Activated CD4-positive, alpha-beta T cell treated with anti-CD3 and anti-CD28 coated beads, Interleukin-2, amount 10 ng/mL, durations not matched to agents 7 days and 5 days (primary cell): ENCODE results near the gene TTPAL. TPM values are rescaled to one million over a fixed set of nuclear protein-coding genes. Genes with fewer than 3 reads are reported as not detected.

Experiments used
- CTCF ChIA-PET: fragments of 350-600 bp; sonication (Branson Sonifier 250); formaldehyde crosslinking; loops from one replicate; lab custom pipeline; 2021; ENCODE audit warnings: antibody characterized with exemption; lab: Charles Lee
- POLR2A ChIA-PET: fragments of 350-600 bp; sonication (Branson Sonifier 250); formaldehyde crosslinking; loops from one replicate; lab custom pipeline; 2021; ENCODE audit warnings: antibody characterized with exemption; lab: Charles Lee
- DNase-seq: peaks from one replicate; pipeline ENCODE4 v3.0.0-alpha.2; 2020
- H3K27ac Mint-ChIP-seq: one replicate; pipeline ENCODE4 v1.8.0; 2021; ENCODE audit warnings: mild to moderate bottlenecking, moderate library complexity, mixed read lengths
- H3K27me3 Mint-ChIP-seq: one replicate; pipeline ENCODE4 v1.8.0; 2021; ENCODE audit warnings: mixed read lengths
- H3K36me3 Mint-ChIP-seq: one replicate; pipeline ENCODE4 v1.8.0; 2021; ENCODE audit warnings: low read depth, mixed read lengths
- H3K4me1 Mint-ChIP-seq: one replicate; pipeline ENCODE4 v1.8.0; 2021; ENCODE audit warnings: mixed read lengths
- H3K4me3 Mint-ChIP-seq: one replicate; pipeline ENCODE4 v1.8.0; 2021; ENCODE audit warnings: mild to moderate bottlenecking, moderate library complexity, mixed read lengths
- H3K9me3 Mint-ChIP-seq: one replicate; pipeline ENCODE4 v1.8.0; 2021; ENCODE audit warnings: mixed read lengths
- total RNA-seq, 2 experiments: library from RNA; stranded (reverse); gene quantifications; one replicate each; pipeline ENCODE4 v1.2.3, GENCODE V29; 2021

The TTPAL gene
- total RNA-seq, 2 experiments from 2014 or later = 17.1 to 19.5 TPM

- CTCF ChIA-PET = no interaction called here
- DNase-seq = no peak
- H3K4me3 Mint-ChIP-seq = no peak overlapping the region
- peaks cover 76% of the 10 kb centered on the region for H3K36me3 Mint-ChIP-seq
- no peaks in the 10 kb centered on the region for H3K9me3 Mint-ChIP-seq
- H3K27me3 Mint-ChIP-seq = no peaks in the 10 kb centered on the region
- no peak overlapping the region for H3K27ac Mint-ChIP-seq
- peaks cover 15% of the 10 kb centered on the region for H3K4me1 Mint-ChIP-seq
- POLR2A ChIA-PET = no interaction called here
Observed at GRCh38 chr20:44496976-44497375, 21.3 kb downstream of the TTPAL start.

DNA sequence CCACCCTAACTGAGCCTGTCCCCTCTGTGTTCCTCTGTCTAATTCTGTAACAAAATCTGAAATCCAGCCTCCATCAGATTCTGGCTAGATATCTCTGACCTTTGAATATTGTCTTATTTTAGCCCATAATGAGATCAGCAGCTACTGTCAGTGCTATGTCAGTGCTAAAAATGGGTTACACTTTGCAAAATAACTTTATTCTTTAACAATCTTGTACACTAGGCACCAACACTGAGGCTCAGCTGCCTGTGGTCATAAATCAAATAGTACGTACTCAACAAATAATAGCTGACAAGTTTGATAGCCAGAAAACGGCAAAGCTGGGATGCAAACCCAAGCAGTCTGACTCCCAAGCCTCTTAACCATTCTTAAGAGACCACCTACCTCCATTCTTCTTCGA, 22.1 kb downstream of the TTPAL start:
- CTCF ChIA-PET = no interaction called here
- no peak overlapping the region for H3K27ac Mint-ChIP-seq
- POLR2A ChIA-PET = no interaction called here
- H3K9me3 Mint-ChIP-seq = no peaks in the 10 kb centered on the region
- DNase-seq = no peak
- no peak overlapping the region for H3K4me3 Mint-ChIP-seq
- H3K36me3 Mint-ChIP-seq = peaks cover 76% of the 10 kb centered on the region
- peaks cover 10% of the 10 kb centered on the region for H3K4me1 Mint-ChIP-seq
- no peaks in the 10 kb centered on the region for H3K27me3 Mint-ChIP-seq

GRCh38 chr20:44500221-44500620, 24.5 kb downstream of the TTPAL start:
- Mint-ChIP-seq H3K4me3 (no peak overlapping the region), H3K27ac (no peak overlapping the region), H3K4me1 (peaks cover 10% of the 10 kb centered on the region), H3K36me3 (peaks cover 73% of the 10 kb centered on the region), H3K9me3 (no peaks in the 10 kb centered on the region), H3K27me3 (no peaks in the 10 kb centered on the region)
- POLR2A ChIA-PET = no interaction called here
- DNase-seq = no peak
- CTCF ChIA-PET = interaction anchor here (0.6 to 1.2 kb wide), 2 partner anchors 16 to 473 kb away, joined by 3 read pairs; no protein-coding TSS in a partner anchor

DNA sequence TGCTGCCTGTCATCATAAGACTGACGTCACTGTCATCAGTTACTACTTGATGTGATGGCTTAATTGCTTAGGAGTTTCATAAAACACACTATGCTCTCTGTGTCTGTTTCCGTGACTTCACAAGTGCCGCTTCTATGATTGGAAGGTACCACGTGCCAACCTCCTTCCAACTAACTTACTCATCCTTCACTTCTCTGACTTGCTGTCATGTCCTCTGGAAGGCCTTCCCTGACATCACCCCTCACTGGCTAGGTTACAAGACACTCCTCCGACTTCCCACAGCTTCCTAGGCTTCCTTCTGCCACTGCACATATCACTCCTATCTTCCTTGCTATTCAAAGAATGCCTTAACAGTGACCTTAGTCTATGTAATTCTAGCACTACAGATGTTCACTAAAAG, 25.8 kb downstream of the TTPAL start:
- POLR2A ChIA-PET = no interaction called here
- no peak overlapping the region for H3K4me3 Mint-ChIP-seq
- CTCF ChIA-PET = interaction anchor here (0.9 kb wide), 1 partner anchor 19 kb away, joined by 4 read pairs; no protein-coding TSS in a partner anchor
- H3K27me3 Mint-ChIP-seq = no peaks in the 10 kb centered on the region
- DNase-seq = no peak
- H3K9me3 Mint-ChIP-seq = no peaks in the 10 kb centered on the region
- H3K4me1 Mint-ChIP-seq = peaks cover 3% of the 10 kb centered on the region
- H3K27ac Mint-ChIP-seq = no peak overlapping the region
- H3K36me3 Mint-ChIP-seq = peaks cover 61% of the 10 kb centered on the region

DNA sequence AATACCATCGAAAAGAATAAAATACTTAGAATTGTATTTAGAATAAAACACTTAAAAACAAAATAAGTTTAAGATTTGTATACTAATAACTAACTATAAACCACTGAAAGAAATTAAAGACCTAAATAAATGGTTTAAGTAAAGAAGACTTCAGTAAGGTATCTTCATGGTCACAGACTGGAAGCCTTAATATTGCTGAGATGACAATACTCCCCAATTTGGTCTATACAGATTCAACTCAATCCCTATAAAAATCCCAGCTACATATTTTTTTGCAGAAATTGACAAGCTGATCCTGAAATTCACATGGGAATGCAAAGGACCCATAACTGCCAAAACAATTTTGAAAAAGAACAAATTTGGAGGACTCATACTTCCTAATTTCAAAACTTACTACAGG, 27.3 kb downstream of the TTPAL start:
- no peaks in the 10 kb centered on the region for H3K9me3 Mint-ChIP-seq
- peaks cover 2% of the 10 kb centered on the region for H3K4me1 Mint-ChIP-seq
- CTCF ChIA-PET = interaction anchor here (1.5 to 2.0 kb wide), 2 partner anchors 17 to 19 kb away, joined by 4 to 5 read pairs; partner anchors contain the start of gene SERINC3
- no peak overlapping the region for H3K27ac Mint-ChIP-seq
- peaks cover 59% of the 10 kb centered on the region for H3K36me3 Mint-ChIP-seq
- DNase-seq = no peak
- POLR2A ChIA-PET = no interaction called here
- no peaks in the 10 kb centered on the region for H3K27me3 Mint-ChIP-seq
- no peak overlapping the region for H3K4me3 Mint-ChIP-seq

GRCh38 chr20:44504402-44505307, 29.0 kb downstream of the TTPAL start:
- Mint-ChIP-seq H3K27me3 (no peaks in the 10 kb centered on the region), H3K9me3 (no peaks in the 10 kb centered on the region), H3K36me3 (peaks cover 55% of the 10 kb centered on the region), H3K4me1 (no peaks in the 10 kb centered on the region), H3K27ac (no peak overlapping the region), H3K4me3 (no peak overlapping the region)
- ChIA-PET POLR2A (no interaction called here), CTCF (interaction anchor here (0.5 to 2.3 kb wide), 6 partner anchors 9 to 52 kb away, joined by 3 to 5 read pairs (median 4); partner anchors contain the start of genes SERINC3 and TTPAL)
- DNase-seq = no peak

GRCh38 chr20:44509762-44510161, 34.1 kb downstream of the TTPAL start:
- ChIA-PET CTCF (no interaction called here), POLR2A (no interaction called here)
- Mint-ChIP-seq H3K9me3 (no peaks in the 10 kb centered on the region), H3K4me3 (no peak overlapping the region), H3K27me3 (no peaks in the 10 kb centered on the region), H3K36me3 (peaks cover 38% of the 10 kb centered on the region), H3K4me1 (peaks cover 8% of the 10 kb centered on the region), H3K27ac (no peak overlapping the region)
- no peak for DNase-seq

- Mint-ChIP-seq H3K9me3 (no peaks in the 10 kb centered on the region), H3K4me1 (peaks cover 28% of the 10 kb centered on the region), H3K27ac (no peak overlapping the region), H3K4me3 (no peak overlapping the region), H3K36me3 (peaks cover 21% of the 10 kb centered on the region), H3K27me3 (no peaks in the 10 kb centered on the region)
- POLR2A ChIA-PET = no interaction called here
- CTCF ChIA-PET = interaction anchor here (1.6 kb wide), 1 partner anchor 9 kb away, joined by 5 read pairs; no protein-coding TSS in a partner anchor
- no peak for DNase-seq
Observed at GRCh38 chr20:44513871-44514270, 38.2 kb downstream of the TTPAL start.

DNA sequence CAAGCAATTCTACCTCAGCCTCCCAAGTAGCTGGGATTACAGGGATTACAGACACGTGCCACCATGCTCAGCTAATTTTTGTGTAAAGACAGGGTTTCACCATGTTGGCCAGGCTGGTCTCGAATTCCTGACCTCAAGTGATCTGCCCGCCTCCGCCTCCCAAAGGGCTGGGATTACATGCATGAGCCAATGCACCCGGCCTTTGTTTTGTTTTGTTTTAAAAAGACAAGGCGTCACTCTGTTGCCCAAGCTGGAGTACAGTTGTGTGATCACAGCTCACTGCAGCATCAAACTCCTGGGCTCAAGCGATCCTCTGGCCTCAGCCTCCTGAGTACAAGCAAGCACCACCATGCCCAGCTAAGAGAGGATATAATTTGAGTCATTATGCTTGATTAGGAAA, 40.8 kb downstream of the TTPAL start:
- H3K27ac Mint-ChIP-seq = no peak overlapping the region
- H3K27me3 Mint-ChIP-seq = no peaks in the 10 kb centered on the region
- DNase-seq = no peak
- H3K4me1 Mint-ChIP-seq = peaks cover 48% of the 10 kb centered on the region
- ChIA-PET CTCF (interaction anchor here (0.9 to 1.1 kb wide), 2 partner anchors 13 to 16 kb away, joined by 3 to 5 read pairs; no protein-coding TSS in a partner anchor), POLR2A (no interaction called here)
- no peaks in the 10 kb centered on the region for H3K9me3 Mint-ChIP-seq
- no peak overlapping the region for H3K4me3 Mint-ChIP-seq
- H3K36me3 Mint-ChIP-seq = peaks cover 13% of the 10 kb centered on the region

GRCh38 chr20:44517454-44517853, 41.8 kb downstream of the TTPAL start:
- no peak for DNase-seq
- no peaks in the 10 kb centered on the region for H3K9me3 Mint-ChIP-seq
- POLR2A ChIA-PET = interaction anchor here (1.0 kb wide), 1 partner anchor 1060 kb away, joined by 4 read pairs; the partner anchor contains the start of gene SRSF6
- peaks cover 9% of the 10 kb centered on the region for H3K36me3 Mint-ChIP-seq
- H3K27me3 Mint-ChIP-seq = no peaks in the 10 kb centered on the region
- H3K27ac Mint-ChIP-seq = no peak overlapping the region
- CTCF ChIA-PET = interaction anchor here (1.0 kb wide), 1 partner anchor 41 kb away, joined by 3 read pairs; no protein-coding TSS in a partner anchor
- peaks cover 54% of the 10 kb centered on the region for H3K4me1 Mint-ChIP-seq
- no peak overlapping the region for H3K4me3 Mint-ChIP-seq

DNA sequence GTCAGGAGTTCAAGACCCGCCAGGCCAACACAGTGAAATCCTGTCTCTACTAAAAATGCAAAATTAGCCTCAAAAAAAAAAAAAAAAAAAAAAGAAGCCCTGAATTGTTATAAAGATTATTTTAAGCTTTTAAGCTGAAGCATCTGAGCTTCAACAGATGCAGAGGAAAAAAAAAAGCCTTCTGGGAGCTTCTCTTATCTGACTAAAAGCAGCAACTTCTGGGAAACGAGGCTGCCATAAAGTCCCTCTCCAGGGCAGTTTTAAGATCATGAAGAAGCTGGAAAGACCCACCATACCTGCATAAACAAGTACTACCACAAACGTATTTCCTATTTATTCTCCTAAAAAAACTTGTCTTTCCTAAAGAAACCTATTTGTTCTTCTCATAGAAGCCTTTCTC, 42.6 kb downstream of the TTPAL start:
- Mint-ChIP-seq H3K4me1 (peaks cover 61% of the 10 kb centered on the region), H3K27ac (no peak overlapping the region)

GRCh38 chr20:44520881-44521280, 45.2 kb downstream of the TTPAL start:
- Mint-ChIP-seq H3K4me1 (peaks cover 48% of the 10 kb centered on the region), H3K27ac (peak overlapping the region; percentile 90), H3K9me3 (no peaks in the 10 kb centered on the region), H3K36me3 (peaks cover 3% of the 10 kb centered on the region), H3K4me3 (peak overlapping the region; percentile 72), H3K27me3 (no peaks in the 10 kb centered on the region)
- ChIA-PET CTCF (interaction anchor here (0.6 to 1.0 kb wide), 3 partner anchors 13 to 491 kb away, joined by 3 to 4 read pairs (median 3); no protein-coding TSS in a partner anchor), POLR2A (no interaction called here)
- no peak for DNase-seq

More for the DNA sequence above, 42.6 kb downstream of the TTPAL start:
- Mint-ChIP-seq H3K9me3 (no peaks in the 10 kb centered on the region), H3K36me3 (peaks cover 7% of the 10 kb centered on the region), H3K4me3 (no peak overlapping the region), H3K27me3 (no peaks in the 10 kb centered on the region)
- ChIA-PET CTCF (interaction anchor here (0.7 to 1.0 kb wide), 2 partner anchors 42 to 1282 kb away, joined by 3 read pairs; no protein-coding TSS in a partner anchor), POLR2A (interaction anchor here (1.0 kb wide), 1 partner anchor 1061 kb away, joined by 4 read pairs; the partner anchor contains the start of gene SRSF6)
- no peak for DNase-seq
